GM12878 (cell line): ENCODE data around the gene GJA9. TPM values are rescaled to one million over a fixed set of nuclear protein-coding genes. Genes with fewer than 3 reads are reported as not detected.

ENCODE experiments used
- ATAC-seq: fragments of 200-7000 bp; cut with Tn5 transposase; 3 replicates; pipeline ENCODE4 v1.9.1; 2020; ENCODE audit warnings: mild to moderate bottlenecking, moderate library complexity
- BruUV-seq: library from RNA; stranded (reverse); fragments of 400-500 nt; replicated peaks from 2 replicates; lab custom pipeline; 2021; lab: Mats Ljungman, UMichigan
- CTCF ChIA-PET: fragments of 300-600 bp; sonication (Branson Sonifier 250); formaldehyde crosslinking; extraction: SDS; loops from one replicate; lab custom pipeline; 2021; ENCODE audit warnings: inconsistent platforms; lab: Yijun Ruan, JAX
- POLR2A ChIA-PET: fragments of 350-600 bp; formaldehyde crosslinking; extraction: SDS; loops from one replicate; lab custom pipeline; 2021; ENCODE audit warnings: inconsistent platforms; lab: Charles Lee
- RAD21 ChIA-PET: fragments of 300-600 bp; sonication (Branson Sonifier 250); formaldehyde crosslinking; loops from one replicate; lab custom pipeline; 2023; ENCODE audit warnings: antibody characterized with exemption; ENCODE audit not compliant: unreplicated experiment; lab: Charles Lee
- SMC1A ChIA-PET: fragments of 300-600 bp; sonication (Branson Sonifier 250); formaldehyde crosslinking; loops from one replicate; lab custom pipeline; 2023; ENCODE audit not compliant: unreplicated experiment, uncharacterized antibody; lab: Charles Lee
- DNase-seq: peaks from one replicate; pipeline ENCODE4 v3.0.0-alpha.2; 2011; ENCODE audit warnings: low read depth, low spot score
- FAIRE-seq: peaks from 3 replicates; lab custom pipeline; 2011; peaks lifted over from hg19 to GRCh38; lab: Jason Lieb, UNC
- H2AFZ ChIP-seq: 2 replicates; pipeline ENCODE4 v1.6.0; 2011; ENCODE audit warnings: low read depth, low read length, control low read depth; ENCODE audit not compliant: control insufficient read depth
- H3K27ac ChIP-seq: 2 replicates; pipeline ENCODE4 v1.5.1; 2011; ENCODE audit warnings: control low read depth; ENCODE audit not compliant: control insufficient read depth, insufficient read depth
- H3K27me3 ChIP-seq, 2 experiments: replicated peaks in 1 of 2; 2 replicates each; pipeline versions ENCODE4 v1.6.0 to v1.6.1; 2011; ENCODE audit warnings: low read length in 1 of 2; ENCODE audit not compliant: control insufficient read depth in 2 of 2, insufficient read depth in 2 of 2
- H3K36me3 ChIP-seq, 2 experiments: 2 replicates each; pipeline ENCODE4 v1.5.1; 2011; ENCODE audit warnings: low read length in 1 of 2; ENCODE audit not compliant: control insufficient read depth in 2 of 2, insufficient read depth in 2 of 2
- H3K4me1 ChIP-seq: 2 replicates; pipeline ENCODE4 v1.6.1; 2011; ENCODE audit warnings: mild to moderate bottlenecking, low read length, moderate library complexity, mixed read lengths; ENCODE audit not compliant: control insufficient read depth, insufficient read depth
- H3K4me2 ChIP-seq: 2 replicates; pipeline ENCODE4 v1.6.0; 2011; ENCODE audit warnings: control low read depth; ENCODE audit not compliant: control insufficient read depth, insufficient read depth
- H3K4me3 ChIP-seq: fragments of 200-600 bp; sonication (generic); 2 replicates; pipeline ENCODE4 v1.5.1; 2016
- H3K79me2 ChIP-seq: 2 replicates; pipeline ENCODE4 v1.6.0; 2011; ENCODE audit warnings: low read length; ENCODE audit not compliant: control insufficient read depth, insufficient read depth
- H3K9ac ChIP-seq: 2 replicates; pipeline ENCODE4 v1.8.0; 2011; ENCODE audit warnings: low read length, control low read depth, mixed read lengths; ENCODE audit not compliant: control insufficient read depth, insufficient read depth
- H3K9me3 ChIP-seq: replicated peaks from 3 replicates; pipeline ENCODE4 v1.5.1; 2011; ENCODE audit warnings: mild to moderate bottlenecking, low read length; ENCODE audit not compliant: control insufficient read depth, insufficient read depth
- H4K20me1 ChIP-seq: 2 replicates; pipeline ENCODE4 v1.6.0; 2011; ENCODE audit not compliant: control insufficient read depth, insufficient read depth
- BCL3 ChIP-seq: IDR thresholded peaks from 2 replicates; pipeline ENCODE4 v1.6.1; 2011; ENCODE audit warnings: borderline replicate concordance, low read depth, mild to moderate bottlenecking, moderate library complexity, low read length; ENCODE audit not compliant: insufficient read depth, poor library complexity, severe bottlenecking
- BHLHE40 ChIP-seq, 2 experiments: fragments of 450-650 bp in 1 of 2; IDR thresholded peaks; 2 replicates each; pipeline ENCODE4 v1.6.1; 2011 to 2017; ENCODE audit warnings: low read depth in 2 of 2, borderline replicate concordance in 1 of 2, improper control_type of control experiment in 1 of 2, low read length in 1 of 2, mild to moderate bottlenecking in 1 of 2
- BRCA1 ChIP-seq: IDR thresholded peaks from 2 replicates; pipeline ENCODE4 v1.6.1; 2011; ENCODE audit warnings: low read depth, low read length, improper control_type of control experiment
- CEBPB ChIP-seq, 2 experiments: fragments of 150-350 bp in 1 of 2; IDR thresholded peaks; 2 replicates each; pipeline ENCODE4 v1.6.1; 2012 to 2014; ENCODE audit warnings: low read depth in 2 of 2, low read length in 2 of 2, borderline replicate concordance in 1 of 2, inconsistent platforms in 1 of 2
- IRF4 ChIP-seq: IDR thresholded peaks from 2 replicates; pipeline ENCODE4 v1.6.1; 2011; ENCODE audit warnings: low read depth, low read length
- KAT2A ChIP-seq: conservative IDR thresholded peaks from 2 replicates; pipeline ENCODE4 v1.6.1; 2011; ENCODE audit warnings: low read depth, low read length; ENCODE audit not compliant: control insufficient read depth
- NBN ChIP-seq: fragments of 450-650 bp; IDR thresholded peaks from 2 replicates; pipeline ENCODE4 v1.6.1; 2016
- NR2C2 ChIP-seq: IDR thresholded peaks from 2 replicates; pipeline ENCODE4 v1.6.1; 2011; ENCODE audit warnings: borderline replicate concordance, low read depth; ENCODE audit not compliant: control insufficient read depth, insufficient read length
- PAX8 ChIP-seq: fragments of 450-650 bp; IDR thresholded peaks from 2 replicates; pipeline ENCODE4 v1.6.1; 2017; ENCODE audit warnings: mild to moderate bottlenecking, moderate library complexity
- SPI1 ChIP-seq: IDR thresholded peaks from 2 replicates; pipeline ENCODE4 v1.6.1; 2011; ENCODE audit warnings: low read depth, mild to moderate bottlenecking, low read length, moderate library complexity, borderline replicate concordance; ENCODE audit not compliant: insufficient read depth
- SREBF2 ChIP-seq: IDR thresholded peaks from 2 replicates; pipeline ENCODE4 v1.6.1; 2012; ENCODE audit warnings: mild to moderate bottlenecking, low read length
- STAT3 ChIP-seq: IDR thresholded peaks from 2 replicates; pipeline ENCODE4 v1.6.1; 2011; ENCODE audit warnings: low read depth, low read length, improper control_type of control experiment
- TCF12 ChIP-seq: IDR thresholded peaks from 2 replicates; pipeline ENCODE4 v1.6.1; 2011; ENCODE audit warnings: low read depth, mild to moderate bottlenecking, low read length
- WRNIP1 ChIP-seq: IDR thresholded peaks from 2 replicates; pipeline ENCODE4 v1.6.1; 2011; ENCODE audit warnings: low read depth, low read length, improper control_type of control experiment, borderline replicate concordance
- YY1 ChIP-seq: IDR thresholded peaks from 2 replicates; pipeline ENCODE4 v1.6.1; 2011; ENCODE audit warnings: low read depth, mild to moderate bottlenecking, low read length
- ZBED1 ChIP-seq: IDR thresholded peaks from 2 replicates; pipeline ENCODE4 v1.6.1; 2016; ENCODE audit warnings: borderline replicate concordance
- ZNF217 ChIP-seq: fragments of 450-650 bp; IDR thresholded peaks from 2 replicates; pipeline ENCODE4 v1.6.1; 2017; ENCODE audit warnings: antibody characterized with exemption, mild to moderate bottlenecking
- ZNF622 ChIP-seq: fragments of 450-650 bp; IDR thresholded peaks from 2 replicates; pipeline ENCODE4 v1.6.1; 2017; ENCODE audit warnings: mild to moderate bottlenecking, inconsistent platforms
- WGBS: methylation state at CpG from one replicate; pipeline ENCODE4 v1.1.6; 2016; ENCODE audit warnings: low lambda C conversion rate; ENCODE audit not compliant: insufficient replicate concordance, insufficient coverage; ENCODE audit errors: missing lambda C conversion rate; 5-methylcytosine and 5-hydroxymethylcytosine counted together
- in situ Hi-C: fragments of 300-500 bp; cut with MboI; formaldehyde crosslinking; loops from 9 replicates; pipeline ENCODE4 v1.14.3; 2018; ENCODE audit warnings: mixed read lengths
- intact Hi-C: fragments of 100-400 bp; cut with micrococcal nuclease; formaldehyde crosslinking; loops from one replicate; pipeline ENCODE4 v1.14.2; 2022; ENCODE audit not compliant: unreplicated experiment
- polyA plus RNA-seq, 11 experiments: library from polyadenylated mRNA; depleted of rRNA in 4 of 11; unstranded in 6 of 11; stranded (reverse) in 5 of 11; fragments of >200 nt; fragmentation: Nextera tagmentation in 4 of 11; fragmentation: Illumina TruSeq in 1 of 11; extraction: Ambion mirVana in 4 of 11; extraction: Trizol in 1 of 11; gene quantifications; 1 replicate in 1 of 11; 2 replicates in 10 of 11; pipeline versions ENCODE4 v1.2.1 to v1.2.3, GENCODE V29; 2011 to 2016; ENCODE audit warnings: inconsistent platforms in 2 of 11, missing spikeins in 2 of 11, low read depth in 1 of 11
- total RNA-seq, 4 experiments: library from RNA; depleted of rRNA in 3 of 4; stranded (reverse); fragments of >200 nt in 3 of 4; fragmentation: Illumina TruSeq in 1 of 4; extraction: Trizol in 1 of 4; gene quantifications; 2 replicates each; pipeline versions ENCODE4 v1.2.1 to v1.2.3, GENCODE V29; 2013 to 2021
- TF ChIP-seq, protein P1 (sequence below): fragments of 450-650 bp; IDR thresholded peaks from 2 replicates; pipeline ENCODE4 v1.6.1; 2017; ENCODE audit warnings: mild to moderate bottlenecking, moderate library complexity
- TF ChIP-seq, protein P2 (sequence below): fragments of 450-650 bp; IDR thresholded peaks from 2 replicates; pipeline ENCODE4 v1.6.1; 2016; ENCODE audit warnings: mild to moderate bottlenecking

Gene GJA9
- total and polyA plus RNA-seq, 10 of the 15 experiments (the other 5 are each of a cell fraction or from before 2014, with no cell fraction given), result 0.13 TPM; not detected in 9

DNA sequence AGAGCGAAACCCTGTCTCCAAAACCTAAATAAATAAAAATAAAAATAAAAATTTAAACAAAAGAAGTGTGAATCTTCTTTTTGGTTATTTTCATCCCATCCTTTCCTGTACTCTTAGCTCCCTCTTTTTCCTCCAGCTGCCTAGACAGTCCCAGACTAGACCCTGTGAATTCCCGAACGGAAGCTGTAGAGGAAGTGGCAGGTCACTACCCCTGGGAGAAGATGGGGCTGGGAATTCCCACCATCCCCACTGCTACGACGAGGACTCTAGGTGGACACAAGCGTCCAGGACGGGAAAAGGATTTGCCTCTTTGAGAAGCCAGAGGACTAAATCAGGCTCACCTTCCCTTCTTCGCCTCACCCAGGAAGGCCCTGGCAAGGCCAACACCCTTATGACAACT lies 47.7 kb upstream of the GJA9 start (continued):
- no peak for TF ChIP-seq IRF4
- no peak for TF ChIP-seq TCF12
- no peak for TF ChIP-seq STAT3
- no peak for TF ChIP-seq SPI1
- no peak for TF ChIP-seq ZNF622
- TF ChIP-seq BCL3, result no peak

GRCh38 chr1:38926091-38926490 lies 44.7 kb upstream of the GJA9 start:
- ATAC-seq, result no peak
- FAIRE-seq, result no peak
- SMC1A ChIA-PET, result no interaction called here
- H3K9ac ChIP-seq, result no peak overlapping the region
- H4K20me1 ChIP-seq, result no peaks in the 10 kb centered on the region
- CTCF ChIA-PET, result no interaction called here
- no peak overlapping the region for H3K4me3 ChIP-seq
- intact Hi-C loops, result no loop called here
- H3K27ac ChIP-seq, result no peak overlapping the region
- DNase-seq, result no peak
- WGBS, result 39% methylated on average over 3 of the region's 3 CpGs
- H3K79me2 ChIP-seq, result no peaks in the 10 kb centered on the region
- no peak overlapping the region for H2AFZ ChIP-seq
- RAD21 ChIA-PET, result no interaction called here
- no peaks in the 10 kb centered on the region for H3K4me1 ChIP-seq
- no peaks in the 10 kb centered on the region for H3K27me3 ChIP-seq
- BruUV-seq, result no TSS peak
- in situ Hi-C loops, result no loop called here
- no peak overlapping the region for H3K4me2 ChIP-seq
- POLR2A ChIA-PET, result no interaction called here
- H3K36me3 ChIP-seq, result no peaks in the 10 kb centered on the region
- no peaks in the 10 kb centered on the region for H3K9me3 ChIP-seq
- no peak for TF ChIP-seq BRCA1
- TF ChIP-seq NBN, result no peak
- no peak for TF ChIP-seq SREBF2
- TF ChIP-seq, protein P1, sequence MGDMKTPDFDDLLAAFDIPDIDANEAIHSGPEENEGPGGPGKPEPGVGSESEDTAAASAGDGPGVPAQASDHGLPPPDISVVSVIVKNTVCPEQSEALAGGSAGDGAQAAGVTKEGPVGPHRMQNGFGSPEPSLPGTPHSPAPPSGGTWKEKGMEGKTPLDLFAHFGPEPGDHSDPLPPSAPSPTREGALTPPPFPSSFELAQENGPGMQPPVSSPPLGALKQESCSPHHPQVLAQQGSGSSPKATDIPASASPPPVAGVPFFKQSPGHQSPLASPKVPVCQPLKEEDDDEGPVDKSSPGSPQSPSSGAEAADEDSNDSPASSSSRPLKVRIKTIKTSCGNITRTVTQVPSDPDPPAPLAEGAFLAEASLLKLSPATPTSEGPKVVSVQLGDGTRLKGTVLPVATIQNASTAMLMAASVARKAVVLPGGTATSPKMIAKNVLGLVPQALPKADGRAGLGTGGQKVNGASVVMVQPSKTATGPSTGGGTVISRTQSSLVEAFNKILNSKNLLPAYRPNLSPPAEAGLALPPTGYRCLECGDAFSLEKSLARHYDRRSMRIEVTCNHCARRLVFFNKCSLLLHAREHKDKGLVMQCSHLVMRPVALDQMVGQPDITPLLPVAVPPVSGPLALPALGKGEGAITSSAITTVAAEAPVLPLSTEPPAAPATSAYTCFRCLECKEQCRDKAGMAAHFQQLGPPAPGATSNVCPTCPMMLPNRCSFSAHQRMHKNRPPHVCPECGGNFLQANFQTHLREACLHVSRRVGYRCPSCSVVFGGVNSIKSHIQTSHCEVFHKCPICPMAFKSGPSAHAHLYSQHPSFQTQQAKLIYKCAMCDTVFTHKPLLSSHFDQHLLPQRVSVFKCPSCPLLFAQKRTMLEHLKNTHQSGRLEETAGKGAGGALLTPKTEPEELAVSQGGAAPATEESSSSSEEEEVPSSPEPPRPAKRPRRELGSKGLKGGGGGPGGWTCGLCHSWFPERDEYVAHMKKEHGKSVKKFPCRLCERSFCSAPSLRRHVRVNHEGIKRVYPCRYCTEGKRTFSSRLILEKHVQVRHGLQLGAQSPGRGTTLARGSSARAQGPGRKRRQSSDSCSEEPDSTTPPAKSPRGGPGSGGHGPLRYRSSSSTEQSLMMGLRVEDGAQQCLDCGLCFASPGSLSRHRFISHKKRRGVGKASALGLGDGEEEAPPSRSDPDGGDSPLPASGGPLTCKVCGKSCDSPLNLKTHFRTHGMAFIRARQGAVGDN, result no peak
- no peak for TF ChIP-seq CEBPB (IDR thresholded peaks at IDR 0.05; ENCODE audit: borderline replicate concordance in 1 of 2, low read depth in 2 of 2, low read length in 2 of 2)
- TF ChIP-seq NR2C2, result no peak
- TF ChIP-seq, protein P2, sequence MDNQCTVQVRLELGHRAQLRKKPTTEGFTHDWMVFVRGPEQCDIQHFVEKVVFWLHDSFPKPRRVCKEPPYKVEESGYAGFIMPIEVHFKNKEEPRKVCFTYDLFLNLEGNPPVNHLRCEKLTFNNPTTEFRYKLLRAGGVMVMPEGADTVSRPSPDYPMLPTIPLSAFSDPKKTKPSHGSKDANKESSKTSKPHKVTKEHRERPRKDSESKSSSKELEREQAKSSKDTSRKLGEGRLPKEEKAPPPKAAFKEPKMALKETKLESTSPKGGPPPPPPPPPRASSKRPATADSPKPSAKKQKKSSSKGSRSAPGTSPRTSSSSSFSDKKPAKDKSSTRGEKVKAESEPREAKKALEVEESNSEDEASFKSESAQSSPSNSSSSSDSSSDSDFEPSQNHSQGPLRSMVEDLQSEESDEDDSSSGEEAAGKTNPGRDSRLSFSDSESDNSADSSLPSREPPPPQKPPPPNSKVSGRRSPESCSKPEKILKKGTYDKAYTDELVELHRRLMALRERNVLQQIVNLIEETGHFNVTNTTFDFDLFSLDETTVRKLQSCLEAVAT, result no peak
- no peak for TF ChIP-seq ZNF217
- TF ChIP-seq WRNIP1, result no peak
- no peak for TF ChIP-seq KAT2A
- TF ChIP-seq YY1, result no peak
- no peak for TF ChIP-seq PAX8
- TF ChIP-seq ZBED1, result no peak
- TF ChIP-seq BHLHE40 (IDR thresholded peaks at IDR 0.05; ENCODE audit: borderline replicate concordance in 1 of 2, low read depth in 2 of 2, low read length in 1 of 2), result no peak
